Activated CD4-positive, alpha-beta T cell treated with anti-CD3 and anti-CD28 coated beads, Interleukin-2, Interleukin-6, amounts not matched to agents 100 ng/mL and 50 ng/mL, durations not matched to agents 16 hours and 8 hours (primary cell): Measurements from ENCODE around the gene RGL3.
"Not testable (repeated sequence)": the region's sequence is repeated elsewhere in the genome, so short reads cannot be mapped to it uniquely, and the experiment has no call there.

Experiments used
- DNase-seq: peaks from one replicate; pipeline ENCODE4 v3.0.0-alpha.2; 2020

The RGL3 gene, protein sequence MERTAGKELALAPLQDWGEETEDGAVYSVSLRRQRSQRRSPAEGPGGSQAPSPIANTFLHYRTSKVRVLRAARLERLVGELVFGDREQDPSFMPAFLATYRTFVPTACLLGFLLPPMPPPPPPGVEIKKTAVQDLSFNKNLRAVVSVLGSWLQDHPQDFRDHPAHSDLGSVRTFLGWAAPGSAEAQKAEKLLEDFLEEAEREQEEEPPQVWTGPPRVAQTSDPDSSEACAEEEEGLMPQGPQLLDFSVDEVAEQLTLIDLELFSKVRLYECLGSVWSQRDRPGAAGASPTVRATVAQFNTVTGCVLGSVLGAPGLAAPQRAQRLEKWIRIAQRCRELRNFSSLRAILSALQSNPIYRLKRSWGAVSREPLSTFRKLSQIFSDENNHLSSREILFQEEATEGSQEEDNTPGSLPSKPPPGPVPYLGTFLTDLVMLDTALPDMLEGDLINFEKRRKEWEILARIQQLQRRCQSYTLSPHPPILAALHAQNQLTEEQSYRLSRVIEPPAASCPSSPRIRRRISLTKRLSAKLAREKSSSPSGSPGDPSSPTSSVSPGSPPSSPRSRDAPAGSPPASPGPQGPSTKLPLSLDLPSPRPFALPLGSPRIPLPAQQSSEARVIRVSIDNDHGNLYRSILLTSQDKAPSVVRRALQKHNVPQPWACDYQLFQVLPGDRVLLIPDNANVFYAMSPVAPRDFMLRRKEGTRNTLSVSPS

DNA sequence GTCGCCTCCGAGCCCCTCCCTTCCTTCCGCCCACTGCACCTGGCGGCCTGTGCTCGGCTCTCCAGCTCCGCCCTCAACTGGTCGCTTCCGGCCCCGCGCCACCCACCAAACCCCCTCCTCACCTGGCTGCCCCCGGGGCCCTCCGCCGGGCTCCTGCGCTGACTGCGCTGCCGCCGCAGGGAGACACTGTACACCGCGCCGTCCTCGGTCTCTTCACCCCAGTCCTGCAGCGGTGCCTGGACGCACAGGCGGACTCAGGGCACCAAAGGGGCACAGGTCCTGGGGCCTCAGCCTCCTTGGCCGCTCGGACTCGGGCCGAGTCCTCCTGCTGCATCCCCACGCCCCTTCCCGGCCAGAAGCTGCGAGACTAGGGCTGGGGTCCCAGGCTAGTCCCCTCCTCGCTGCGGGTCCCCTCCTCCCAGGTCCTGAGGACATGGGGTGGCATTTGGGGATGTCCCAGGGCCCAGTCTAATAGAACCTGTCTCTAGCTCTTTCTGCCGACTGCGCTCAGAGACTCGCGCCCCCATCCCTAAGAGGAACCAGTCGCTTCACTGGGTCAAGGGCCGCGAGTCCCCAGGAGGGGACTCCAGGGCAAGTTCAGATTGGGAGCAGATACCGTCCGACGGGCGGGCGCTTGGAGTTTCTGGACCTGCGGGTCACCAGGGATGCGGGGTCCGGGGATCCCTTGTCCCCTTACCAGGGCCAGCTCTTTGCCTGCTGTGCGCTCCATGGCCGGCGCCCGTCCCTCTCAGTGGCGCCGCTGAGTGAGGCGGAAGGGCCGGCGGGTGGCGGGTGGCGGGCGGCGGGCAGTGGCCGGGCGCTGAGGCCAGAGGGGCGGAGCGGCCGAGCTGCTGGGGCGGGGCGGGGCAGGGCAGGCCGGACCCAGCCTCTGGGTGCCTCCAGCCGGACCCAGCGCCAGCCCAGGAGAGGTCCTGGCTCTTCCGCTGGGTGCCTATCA, at the start of gene RGL3:
Gene RGL3, minus strand, starts transcription at position 766 of the 958 bp plus-strand sequence. Its CDS starts 36 bp downstream, at position 730.
- no peak for DNase-seq

DNA sequence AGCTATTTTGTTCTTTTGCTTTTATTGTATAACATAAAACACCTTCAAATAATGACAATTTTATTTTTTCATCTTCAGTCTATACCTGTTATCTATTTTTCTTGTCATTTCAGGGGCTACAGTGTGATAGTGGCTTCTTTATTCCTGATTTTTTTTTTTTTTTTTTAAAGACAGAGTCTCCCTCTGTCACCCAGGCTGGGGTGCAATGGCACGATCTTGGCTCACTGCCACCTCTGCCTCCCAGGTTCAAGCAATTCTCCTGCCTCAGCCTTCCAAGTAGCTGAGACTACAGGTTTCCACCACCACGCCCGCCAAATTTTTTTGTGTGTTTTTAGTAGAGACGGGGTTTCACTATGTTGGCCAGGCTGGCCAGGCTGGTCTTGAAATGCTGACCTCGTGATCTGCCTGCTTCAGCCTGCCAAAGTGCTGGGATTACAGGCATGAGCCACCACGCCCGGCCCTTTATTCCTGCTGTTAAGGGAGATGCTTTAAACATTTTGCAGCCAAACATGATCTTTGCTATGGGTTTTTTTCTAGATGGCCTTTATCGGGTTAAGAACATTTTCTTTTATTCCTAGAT, 49.2 kb upstream of the RGL3 start:
- not testable (repeated sequence) for DNase-seq

DNA sequence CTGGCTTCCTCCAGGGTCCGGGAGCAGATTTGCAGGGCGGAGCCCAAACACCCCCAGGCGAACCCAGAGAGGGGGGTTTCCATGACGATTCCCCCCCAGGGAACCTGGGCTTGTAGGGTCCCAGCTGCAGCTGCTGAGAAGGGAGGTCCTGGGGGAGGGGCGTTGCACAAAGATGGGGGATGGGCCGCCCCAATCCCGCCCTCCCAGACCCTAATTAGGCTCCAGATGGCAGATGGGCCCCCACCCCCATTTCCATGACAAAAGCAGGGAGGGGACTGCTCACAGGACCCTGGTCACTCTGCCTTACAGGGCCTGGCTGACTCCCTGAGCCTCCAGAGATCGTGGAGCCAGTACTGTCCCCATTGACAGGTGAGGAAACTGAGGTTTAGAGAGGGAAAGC, 46.5 kb upstream of the RGL3 start:
- DNase-seq = no peak

DNA sequence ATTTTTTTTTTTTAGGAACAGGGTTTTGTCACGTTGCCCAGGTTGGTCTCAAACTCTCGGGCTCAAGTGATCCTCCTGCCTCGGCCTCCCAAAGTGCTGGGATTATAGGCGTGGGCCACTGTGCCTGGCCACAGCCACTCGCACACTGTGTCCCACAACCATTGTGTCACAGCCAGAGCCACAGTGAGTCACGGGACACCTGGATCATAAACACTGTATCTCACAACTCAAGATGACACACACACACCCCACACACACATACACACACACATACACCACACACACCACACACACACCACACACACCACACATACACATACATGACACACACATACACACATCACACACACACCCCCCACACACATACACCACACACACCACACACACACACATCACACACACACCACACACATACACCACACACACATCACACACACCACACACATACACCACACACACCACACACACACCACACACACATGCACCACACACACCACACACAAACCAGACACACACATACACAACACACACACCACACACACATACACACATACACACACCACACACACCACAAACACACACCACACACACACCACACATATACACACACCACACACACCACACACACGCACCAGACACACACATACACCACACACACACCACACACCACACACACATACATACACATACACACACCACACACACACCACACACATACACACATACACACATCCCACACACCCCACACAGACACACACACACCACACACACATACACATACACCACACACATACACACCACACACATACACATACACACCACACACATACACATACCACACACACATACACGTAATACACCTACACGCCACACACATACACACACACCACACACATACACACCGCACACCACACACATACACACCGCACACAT, 45.5 kb upstream of the RGL3 start:
- no peak for DNase-seq

GRCh38 chr19:11463391-11463790, 44.3 kb upstream of the RGL3 start:
- no peak for DNase-seq

DNA sequence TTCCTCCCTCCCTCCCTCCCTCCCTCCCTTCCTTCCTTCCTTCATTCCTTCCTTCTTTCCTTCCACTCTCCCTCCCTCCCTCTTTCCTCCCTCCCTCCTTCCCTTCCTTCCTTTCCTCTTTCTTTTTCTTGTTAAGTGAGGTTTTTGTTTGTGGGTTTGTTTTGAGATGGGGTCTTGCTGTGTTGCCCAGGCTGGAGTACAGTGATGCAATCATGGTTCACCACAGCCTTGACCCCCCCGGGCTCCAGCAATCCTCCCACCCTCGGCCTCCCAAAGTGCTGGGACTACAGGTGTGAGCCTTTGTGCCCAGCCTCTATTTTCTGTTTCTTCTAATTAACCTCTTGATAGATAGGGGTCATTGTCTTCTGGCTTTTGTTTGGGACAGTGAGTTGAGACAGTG, 42.3 kb upstream of the RGL3 start:
- no peak for DNase-seq

- DNase-seq = no peak
These were observed 41.1 kb upstream of the RGL3 start for GRCh38 chr19:11460207-11460606.

DNA sequence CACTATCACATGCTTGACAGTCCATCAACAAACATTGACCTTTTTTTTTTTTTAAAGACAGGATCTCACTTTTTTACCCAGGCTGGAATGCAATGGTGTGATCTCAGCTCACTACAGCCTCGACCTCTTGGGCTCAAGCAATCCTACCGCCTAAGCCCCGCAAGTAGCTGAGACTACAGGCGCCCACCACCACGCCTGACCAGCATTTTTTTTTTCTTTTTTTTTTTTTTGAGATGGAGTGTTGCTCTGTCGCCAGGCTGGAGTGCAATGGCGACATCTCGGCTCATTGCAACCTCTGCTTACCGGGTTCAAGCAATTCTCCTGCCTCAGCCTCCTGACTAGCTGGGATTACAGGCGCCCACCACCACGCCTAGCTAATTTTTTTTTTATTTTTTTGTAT, 39.8 kb upstream of the RGL3 start:
- not testable (repeated sequence) for DNase-seq

GRCh38 chr19:11458236-11458900, 39.3 kb upstream of the RGL3 start:
- DNase-seq = no peak

- no peak for DNase-seq
These were observed 38.7 kb upstream of the RGL3 start for GRCh38 chr19:11457831-11458230.

DNA sequence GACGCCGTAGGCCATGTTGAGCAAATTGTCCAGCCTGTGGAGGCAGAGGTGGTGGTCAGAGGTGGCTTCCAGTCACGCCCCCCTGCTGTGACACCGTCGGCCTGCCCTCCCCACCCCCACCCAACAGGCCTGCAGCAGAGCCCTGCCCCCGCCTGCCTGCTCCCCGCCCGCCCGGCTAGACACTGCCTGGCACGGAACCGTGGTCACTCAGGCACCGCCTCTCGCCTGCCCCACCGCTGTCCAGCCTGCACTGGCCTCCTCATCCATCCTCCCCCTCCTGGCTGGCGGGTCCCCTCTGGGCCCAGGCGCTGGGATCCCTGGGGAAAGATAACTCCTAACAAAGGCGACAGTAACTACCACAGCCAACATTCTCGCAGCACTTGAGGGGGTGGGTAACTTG, 38.0 kb upstream of the RGL3 start:
- DNase-seq = no peak

GRCh38 chr19:11456659-11457058, 37.5 kb upstream of the RGL3 start:
- DNase-seq = no peak

DNA sequence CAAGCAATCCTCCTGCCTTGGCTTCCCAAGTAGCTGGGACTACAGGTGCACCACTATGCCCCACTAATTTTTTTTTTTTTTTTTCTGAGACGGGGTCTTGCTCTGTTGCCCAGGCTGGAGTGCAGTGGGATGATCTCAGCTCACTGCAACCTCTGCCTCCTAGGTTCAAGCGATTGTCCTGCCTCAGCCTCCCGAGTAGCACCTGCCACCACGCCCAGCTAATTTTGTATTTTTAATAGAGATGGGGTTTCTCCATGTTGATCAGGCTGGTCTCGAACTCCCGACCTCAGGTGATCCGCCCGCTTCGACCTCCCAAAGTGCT, 36.1 kb upstream of the RGL3 start:
- not testable (repeated sequence) for DNase-seq

DNA sequence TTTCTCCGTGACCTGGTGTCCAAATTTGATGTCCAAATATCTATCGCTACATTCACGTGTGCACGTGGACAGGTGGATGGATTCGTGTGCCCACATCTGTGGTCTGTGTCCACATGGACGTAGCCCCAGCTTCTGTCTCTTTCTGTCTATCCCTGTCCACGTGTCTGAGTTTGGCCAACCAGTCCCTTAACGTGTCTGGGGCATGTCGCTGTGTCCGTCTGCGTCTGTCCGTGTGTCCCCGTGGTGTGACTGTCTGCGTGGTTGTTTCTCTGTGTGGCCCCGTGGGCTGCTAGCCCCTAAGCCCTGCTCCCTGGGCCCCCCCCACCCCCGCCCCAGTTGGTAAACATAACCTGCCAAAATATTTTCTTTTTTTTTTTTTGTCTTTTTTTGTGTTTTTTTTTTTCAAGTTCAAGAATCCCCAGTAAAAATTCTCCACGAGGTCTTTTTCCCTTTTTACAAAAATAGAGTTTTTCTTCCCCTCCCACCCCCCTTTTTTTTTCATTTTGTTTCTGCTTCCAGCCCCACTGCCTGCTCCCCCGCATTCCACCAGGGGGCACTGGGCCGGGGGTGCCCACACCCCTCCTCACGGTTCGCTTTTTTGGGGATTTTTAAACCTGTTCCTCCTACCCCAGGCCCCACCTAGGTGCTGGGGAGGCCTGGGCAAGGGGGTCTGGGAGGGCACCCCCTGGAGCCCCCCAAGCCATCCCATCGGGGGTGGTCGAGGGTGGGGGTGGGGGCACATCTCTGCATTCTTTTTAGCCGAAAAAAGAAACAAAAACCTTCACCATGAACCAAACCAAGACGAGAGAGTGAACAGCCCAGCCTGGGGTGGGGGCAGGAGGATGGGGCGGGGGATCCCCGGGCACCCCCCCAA, 34.6 kb upstream of the RGL3 start:
- DNase-seq = peak; percentile 25

GRCh38 chr19:11452620-11453310, 33.7 kb upstream of the RGL3 start:
- DNase-seq = no peak

DNA sequence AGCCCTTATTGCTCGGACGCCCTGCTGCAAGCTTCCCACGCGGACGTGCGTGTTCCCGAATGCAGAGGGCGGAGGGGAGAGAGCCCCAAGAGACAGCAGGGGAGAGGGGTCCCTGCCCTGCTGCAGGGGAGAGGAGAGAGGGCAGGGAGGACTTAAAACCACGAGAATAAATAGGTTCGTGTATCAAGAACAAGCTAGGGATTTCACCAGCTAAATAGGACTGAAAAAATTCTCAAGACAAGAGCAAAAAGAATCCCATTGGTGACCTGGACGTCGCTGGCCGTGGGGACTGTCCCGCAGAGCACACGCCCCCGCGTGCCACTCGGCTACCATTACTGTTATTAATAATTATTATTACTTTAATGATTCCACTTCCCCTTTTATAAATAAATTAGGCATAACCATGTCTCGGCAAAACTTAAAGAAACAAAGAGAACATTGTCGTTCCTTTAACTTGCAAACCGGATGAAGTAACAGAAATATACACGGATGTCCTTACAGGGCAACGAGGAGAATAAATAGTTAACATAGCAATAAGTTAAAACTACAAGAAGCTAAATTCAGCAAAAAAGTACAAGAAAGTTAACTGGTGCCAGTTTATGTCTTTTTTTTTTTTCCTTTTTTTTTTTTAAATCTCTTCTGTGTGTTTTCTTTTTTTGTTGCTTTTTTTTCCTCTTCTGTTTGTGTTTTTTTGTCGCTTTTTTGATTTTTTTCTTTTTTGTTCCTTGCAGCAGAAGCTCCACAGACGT, 32.9 kb upstream of the RGL3 start:
- no peak for DNase-seq

GRCh38 chr19:11451327-11451870, 32.3 kb upstream of the RGL3 start:
- DNase-seq = no peak

- no peak for DNase-seq
These were observed 31.6 kb upstream of the RGL3 start for GRCh38 chr19:11450570-11451326.
